A673 (cell line): ENCODE data around the gene MC2R. TPM values are rescaled to one million over a fixed set of nuclear protein-coding genes. Genes with fewer than 3 reads are reported as not detected.

ENCODE experiments used
- BruUV-seq: library from RNA; stranded (reverse); fragments of 400-500 nt; replicated peaks from 2 replicates; lab custom pipeline; 2021; lab: Mats Ljungman, UMichigan
- CTCF ChIA-PET: fragments of 300-600 bp; sonication (Branson Sonifier 250); formaldehyde crosslinking; loops from one replicate; lab custom pipeline; 2022; ENCODE audit warnings: antibody characterized with exemption; lab: Charles Lee
- POLR2A ChIA-PET: fragments of 300-600 bp; sonication (Branson Sonifier 250); formaldehyde crosslinking; loops from one replicate; lab custom pipeline; 2022; ENCODE audit warnings: antibody characterized with exemption; ENCODE audit not compliant: low non-redundant PET; lab: Charles Lee
- DNase-seq: peaks from one replicate; pipeline ENCODE4 v3.0.0-alpha.2; 2015; ENCODE audit warnings: low spot score
- H3K27ac ChIP-seq: fragments of 200-600 bp; sonication (generic); 2 replicates; pipeline ENCODE4 v1.5.1; 2016; ENCODE audit warnings: mixed run types, low read depth, mild to moderate bottlenecking, mixed read lengths, antibody characterized with exemption, low read length; ENCODE audit not compliant: poor library complexity, severe bottlenecking
- H3K27me3 ChIP-seq: fragments of 200-600 bp; sonication (generic); replicated peaks from 2 replicates; pipeline ENCODE4 v1.6.1; 2017; ENCODE audit warnings: mixed run types, low read depth, mild to moderate bottlenecking, mixed read lengths, antibody characterized with exemption, low read length; ENCODE audit not compliant: insufficient read depth, poor library complexity
- H3K36me3 ChIP-seq: fragments of 200-600 bp; sonication (generic); 2 replicates; pipeline ENCODE4 v1.6.1; 2016; ENCODE audit warnings: mixed run types, mild to moderate bottlenecking, mixed read lengths, antibody characterized with exemption, low read length; ENCODE audit not compliant: insufficient read depth, poor library complexity, severe bottlenecking
- H3K4me1 ChIP-seq: fragments of 200-600 bp; sonication (generic); 2 replicates; pipeline ENCODE4 v1.6.1; 2017; ENCODE audit warnings: mixed run types, mild to moderate bottlenecking, mixed read lengths, antibody characterized with exemption, low read length; ENCODE audit not compliant: insufficient read depth, poor library complexity, severe bottlenecking
- H3K4me3 ChIP-seq: fragments of 200-600 bp; sonication (generic); 2 replicates; pipeline ENCODE4 v1.5.1; 2016; ENCODE audit warnings: low read depth, mixed run types, mild to moderate bottlenecking, mixed read lengths, low read length; ENCODE audit not compliant: poor library complexity, severe bottlenecking
- H3K9me3 ChIP-seq: fragments of 200-600 bp; sonication (generic); 2 replicates; pipeline ENCODE4 v1.6.1; 2016; ENCODE audit warnings: mixed run types, low read depth, mild to moderate bottlenecking, mixed read lengths, antibody characterized with exemption, low read length; ENCODE audit not compliant: poor library complexity, severe bottlenecking
- CTCF ChIP-seq: fragments of 300-800, 200-600 bp; sonication (generic); conservative IDR thresholded peaks from 2 replicates; pipeline ENCODE4 v1.5.1; 2017; ENCODE audit warnings: low read depth, mild to moderate bottlenecking, antibody characterized with exemption, low read length, moderate library complexity, mixed read lengths
- EZH2 ChIP-seq: fragments of 200-600 bp; sonication (generic); IDR thresholded peaks from 2 replicates; pipeline ENCODE4 v1.6.1; 2017; ENCODE audit warnings: borderline replicate concordance, low read depth, mild to moderate bottlenecking, mixed read lengths, antibody characterized with exemption, low read length; ENCODE audit not compliant: poor library complexity, severe bottlenecking
- intact Hi-C: fragments of 100-400 bp; cut with micrococcal nuclease; formaldehyde crosslinking; loops from one replicate; pipeline ENCODE4 v1.10.0; 2022; ENCODE audit not compliant: unreplicated experiment
- total RNA-seq: library from RNA; stranded (reverse); gene quantifications from 2 replicates; pipeline ENCODE4 v1.2.3, GENCODE V29; 2021

The MC2R gene
- total RNA-seq, 1 experiment from 2014 or later = not detected

DNA sequence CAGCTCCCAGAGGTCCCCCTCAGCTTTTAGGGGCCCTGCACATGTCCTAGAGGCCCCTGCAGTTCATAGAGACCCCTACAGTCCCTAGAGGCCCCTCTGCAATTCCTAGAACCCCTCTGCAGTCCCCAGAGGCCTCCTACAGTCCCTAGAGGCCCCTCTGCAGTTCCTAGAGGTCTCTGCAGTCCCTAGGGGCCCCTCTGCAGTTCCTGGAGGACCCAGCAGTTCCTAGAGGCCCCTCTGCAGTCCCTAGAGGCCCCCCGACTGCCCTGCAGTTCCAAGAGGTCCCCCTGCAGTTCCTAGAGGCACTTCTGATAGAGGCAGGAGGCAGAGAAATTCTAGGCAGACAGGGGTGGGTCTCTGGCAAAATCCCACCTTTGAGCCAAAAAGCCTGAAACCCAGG is 35.4 kb downstream of the MC2R start:
- peaks cover 3% of the 10 kb centered on the region for H3K4me1 ChIP-seq
- intact Hi-C loops = no loop called here
- no peaks in the 10 kb centered on the region for H3K27me3 ChIP-seq
- CTCF ChIA-PET = no interaction called here
- no peaks in the 10 kb centered on the region for H3K36me3 ChIP-seq
- no peaks in the 10 kb centered on the region for H3K9me3 ChIP-seq
- no peak overlapping the region for H3K4me3 ChIP-seq
- BruUV-seq = no TSS peak
- no peak for DNase-seq
- no peak overlapping the region for H3K27ac ChIP-seq
- TF ChIP-seq EZH2 = no peak
- no peak for TF ChIP-seq CTCF
- POLR2A ChIA-PET = no interaction called here

DNA sequence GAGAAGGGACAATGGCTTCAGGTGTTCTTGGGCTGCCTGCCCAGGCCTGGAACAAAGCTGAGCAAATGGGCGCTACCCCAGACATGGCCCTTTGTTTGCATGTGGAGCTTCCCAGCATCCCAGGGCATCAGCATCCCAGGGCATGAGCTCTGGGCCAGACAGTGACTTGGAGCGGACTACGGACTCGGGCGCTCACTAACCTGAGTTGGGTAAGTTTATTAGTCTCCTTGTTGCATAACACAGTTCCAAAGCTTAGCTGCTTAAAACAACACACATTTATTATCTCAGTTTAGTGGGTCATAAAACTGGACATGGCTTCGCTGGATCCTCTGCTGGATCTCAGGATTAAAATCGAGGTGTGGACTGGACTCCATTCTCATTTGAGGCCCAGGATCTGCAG is 35.8 kb downstream of the MC2R start:
- ChIA-PET POLR2A (no interaction called here), CTCF (no interaction called here)
- no peaks in the 10 kb centered on the region for H3K27me3 ChIP-seq
- no TSS peak for BruUV-seq
- no peaks in the 10 kb centered on the region for H3K36me3 ChIP-seq
- no peak for DNase-seq
- no peak overlapping the region for H3K27ac ChIP-seq
- no peak overlapping the region for H3K4me3 ChIP-seq
- intact Hi-C loops = no loop called here
- peaks cover 3% of the 10 kb centered on the region for H3K4me1 ChIP-seq
- no peak for TF ChIP-seq CTCF
- TF ChIP-seq EZH2 = no peak
- H3K9me3 ChIP-seq = no peaks in the 10 kb centered on the region

DNA sequence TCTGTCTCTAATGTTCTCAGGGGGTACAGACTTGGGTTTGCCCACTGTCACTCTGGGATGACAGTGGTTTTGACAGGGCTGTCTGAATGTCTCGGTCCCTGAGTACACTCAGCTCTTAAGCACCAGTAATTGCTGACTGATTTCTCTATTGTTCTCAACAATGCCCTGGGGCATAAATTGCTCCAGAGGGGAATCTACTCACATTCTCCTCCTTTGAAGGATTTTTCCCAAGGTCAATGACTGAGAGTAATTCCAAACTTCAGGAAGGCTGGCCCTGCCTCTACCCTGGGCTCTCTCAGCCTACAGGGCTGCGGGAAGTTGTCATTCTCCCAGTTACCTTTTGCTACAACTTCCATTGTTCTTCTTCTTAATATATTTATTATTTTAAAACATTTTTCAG is 36.5 kb downstream of the MC2R start:
- H3K27me3 ChIP-seq = no peaks in the 10 kb centered on the region
- no peaks in the 10 kb centered on the region for H3K36me3 ChIP-seq
- intact Hi-C loops = no loop called here
- no peak for TF ChIP-seq CTCF
- TF ChIP-seq EZH2 = no peak
- ChIA-PET POLR2A (no interaction called here), CTCF (no interaction called here)
- no TSS peak for BruUV-seq
- H3K4me1 ChIP-seq = peaks cover 3% of the 10 kb centered on the region
- no peaks in the 10 kb centered on the region for H3K9me3 ChIP-seq
- no peak overlapping the region for H3K27ac ChIP-seq
- no peak for DNase-seq
- H3K4me3 ChIP-seq = no peak overlapping the region
